A673 (cell line): ENCODE measurements around the gene HMOX1. TPM values are rescaled to one million over a fixed set of nuclear protein-coding genes. Genes with fewer than 3 reads are reported as not detected.
A peak's percentile ranks its signal among the peaks of the same experiment; 100 is the strongest.

Source experiments
- Bru-seq: library from RNA; stranded (reverse); fragments of 400-500 nt; gene quantifications from one replicate; lab custom pipeline; 2021; lab: Mats Ljungman, UMichigan
- BruChase-seq, 2 experiments: library from RNA; stranded (reverse); fragments of 400-500 nt; gene quantifications; one replicate each; lab custom pipeline; 2021; lab: Mats Ljungman, UMichigan
- BruUV-seq: library from RNA; stranded (reverse); fragments of 400-500 nt; replicated peaks from 2 replicates; lab custom pipeline; 2021; lab: Mats Ljungman, UMichigan
- CTCF ChIA-PET: fragments of 300-600 bp; sonication (Branson Sonifier 250); formaldehyde crosslinking; loops from one replicate; lab custom pipeline; 2022; ENCODE audit warnings: antibody characterized with exemption; lab: Charles Lee
- POLR2A ChIA-PET: fragments of 300-600 bp; sonication (Branson Sonifier 250); formaldehyde crosslinking; loops from one replicate; lab custom pipeline; 2022; ENCODE audit warnings: antibody characterized with exemption; ENCODE audit not compliant: low non-redundant PET; lab: Charles Lee
- DNase-seq: peaks from one replicate; pipeline ENCODE4 v3.0.0-alpha.2; 2015; ENCODE audit warnings: low spot score
- H3K27ac ChIP-seq: fragments of 200-600 bp; sonication (generic); 2 replicates; pipeline ENCODE4 v1.5.1; 2016; ENCODE audit warnings: mixed run types, low read depth, mild to moderate bottlenecking, mixed read lengths, antibody characterized with exemption, low read length; ENCODE audit not compliant: poor library complexity, severe bottlenecking
- H3K27me3 ChIP-seq: fragments of 200-600 bp; sonication (generic); replicated peaks from 2 replicates; pipeline ENCODE4 v1.6.1; 2017; ENCODE audit warnings: mixed run types, low read depth, mild to moderate bottlenecking, mixed read lengths, antibody characterized with exemption, low read length; ENCODE audit not compliant: insufficient read depth, poor library complexity
- H3K36me3 ChIP-seq: fragments of 200-600 bp; sonication (generic); 2 replicates; pipeline ENCODE4 v1.6.1; 2016; ENCODE audit warnings: mixed run types, mild to moderate bottlenecking, mixed read lengths, antibody characterized with exemption, low read length; ENCODE audit not compliant: insufficient read depth, poor library complexity, severe bottlenecking
- H3K4me1 ChIP-seq: fragments of 200-600 bp; sonication (generic); 2 replicates; pipeline ENCODE4 v1.6.1; 2017; ENCODE audit warnings: mixed run types, mild to moderate bottlenecking, mixed read lengths, antibody characterized with exemption, low read length; ENCODE audit not compliant: insufficient read depth, poor library complexity, severe bottlenecking
- H3K4me3 ChIP-seq: fragments of 200-600 bp; sonication (generic); 2 replicates; pipeline ENCODE4 v1.5.1; 2016; ENCODE audit warnings: low read depth, mixed run types, mild to moderate bottlenecking, mixed read lengths, low read length; ENCODE audit not compliant: poor library complexity, severe bottlenecking
- H3K9me3 ChIP-seq: fragments of 200-600 bp; sonication (generic); 2 replicates; pipeline ENCODE4 v1.6.1; 2016; ENCODE audit warnings: mixed run types, low read depth, mild to moderate bottlenecking, mixed read lengths, antibody characterized with exemption, low read length; ENCODE audit not compliant: poor library complexity, severe bottlenecking
- EZH2 ChIP-seq: fragments of 200-600 bp; sonication (generic); IDR thresholded peaks from 2 replicates; pipeline ENCODE4 v1.6.1; 2017; ENCODE audit warnings: borderline replicate concordance, low read depth, mild to moderate bottlenecking, mixed read lengths, antibody characterized with exemption, low read length; ENCODE audit not compliant: poor library complexity, severe bottlenecking
- intact Hi-C: fragments of 100-400 bp; cut with micrococcal nuclease; formaldehyde crosslinking; loops from one replicate; pipeline ENCODE4 v1.10.0; 2022; ENCODE audit not compliant: unreplicated experiment
- long read RNA-seq: library from polyadenylated mRNA; stranded (forward); transcript quantifications from one replicate; pipeline ENCODE4 v2.0.0, GENCODE V29; 2022
- total RNA-seq: library from RNA; stranded (reverse); gene quantifications from 2 replicates; pipeline ENCODE4 v1.2.3, GENCODE V29; 2021
- TF ChIP-seq, protein P1 (sequence below): fragments of 300-800, 200-600 bp; sonication (generic); conservative IDR thresholded peaks from 2 replicates; pipeline ENCODE4 v1.5.1; 2017; ENCODE audit warnings: low read depth, mild to moderate bottlenecking, antibody characterized with exemption, low read length, moderate library complexity, mixed read lengths

The HMOX1 gene, protein sequence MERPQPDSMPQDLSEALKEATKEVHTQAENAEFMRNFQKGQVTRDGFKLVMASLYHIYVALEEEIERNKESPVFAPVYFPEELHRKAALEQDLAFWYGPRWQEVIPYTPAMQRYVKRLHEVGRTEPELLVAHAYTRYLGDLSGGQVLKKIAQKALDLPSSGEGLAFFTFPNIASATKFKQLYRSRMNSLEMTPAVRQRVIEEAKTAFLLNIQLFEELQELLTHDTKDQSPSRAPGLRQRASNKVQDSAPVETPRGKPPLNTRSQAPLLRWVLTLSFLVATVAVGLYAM
- total RNA-seq: 2.5 and 2.8 TPM in 2 replicates
- Bru-seq, nascent RNA: percentile 34 among the genes with signal in this experiment
- BruChase-seq, experiment 1, labeled RNA remaining after a 2-hour chase: percentile 35 among the genes with signal in this experiment
- percentile 30 among the genes with signal in this experiment for BruChase-seq, experiment 2, labeled RNA remaining after a 6-hour chase
- long read RNA-seq, partial matches to known transcripts: 0 of 3 reads
- long read RNA-seq, other reads (novel, unspliced or antisense): 0 of 3 reads

DNA sequence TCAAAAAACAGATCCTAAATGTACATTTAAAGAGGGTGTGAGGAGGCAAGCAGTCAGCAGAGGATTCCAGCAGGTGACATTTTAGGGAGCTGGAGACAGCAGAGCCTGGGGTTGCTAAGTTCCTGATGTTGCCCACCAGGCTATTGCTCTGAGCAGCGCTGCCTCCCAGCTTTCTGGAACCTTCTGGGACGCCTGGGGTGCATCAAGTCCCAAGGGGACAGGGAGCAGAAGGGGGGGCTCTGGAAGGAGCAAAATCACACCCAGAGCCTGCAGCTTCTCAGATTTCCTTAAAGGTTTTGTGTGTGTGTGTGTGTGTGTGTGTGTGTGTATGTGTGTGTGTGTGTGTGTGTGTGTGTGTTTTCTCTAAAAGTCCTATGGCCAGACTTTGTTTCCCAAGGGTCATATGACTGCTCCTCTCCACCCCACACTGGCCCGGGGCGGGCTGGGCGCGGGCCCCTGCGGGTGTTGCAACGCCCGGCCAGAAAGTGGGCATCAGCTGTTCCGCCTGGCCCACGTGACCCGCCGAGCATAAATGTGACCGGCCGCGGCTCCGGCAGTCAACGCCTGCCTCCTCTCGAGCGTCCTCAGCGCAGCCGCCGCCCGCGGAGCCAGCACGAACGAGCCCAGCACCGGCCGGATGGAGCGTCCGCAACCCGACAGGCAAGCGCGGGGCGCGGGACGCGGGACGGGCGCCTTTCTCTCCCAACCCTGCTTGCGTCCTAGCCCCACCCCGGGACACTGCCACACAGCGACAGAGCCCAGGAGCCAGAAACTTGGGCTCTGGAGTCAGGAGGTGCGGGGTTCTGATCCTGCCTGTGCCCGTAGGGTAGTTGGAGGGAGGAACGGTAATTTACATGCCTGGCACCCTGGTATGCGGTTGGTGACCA is at the start of gene HMOX1:
Gene HMOX1, plus strand, starts transcription at position 560 of the 887 bp plus-strand sequence. Its CDS starts 78 bp downstream, at position 638.
- Histone ChIP-seq H3K27me3 (no peaks in the 10 kb centered on the region), H3K4me3 (peak within 1 kb of the TSS; percentile 42), H3K27ac (no peak within 1 kb of the TSS), H3K9me3 (no peaks in the 10 kb centered on the region), H3K4me1 (peaks cover 21% of the 10 kb centered on the region), H3K36me3 (no peaks in the 10 kb centered on the region)
- CTCF ChIA-PET: no interaction called here
- intact Hi-C loops: no loop called here
- POLR2A ChIA-PET: no interaction called here
- peak; percentile 71 for DNase-seq
- TF ChIP-seq EZH2: no peak
- TF ChIP-seq, protein P1, sequence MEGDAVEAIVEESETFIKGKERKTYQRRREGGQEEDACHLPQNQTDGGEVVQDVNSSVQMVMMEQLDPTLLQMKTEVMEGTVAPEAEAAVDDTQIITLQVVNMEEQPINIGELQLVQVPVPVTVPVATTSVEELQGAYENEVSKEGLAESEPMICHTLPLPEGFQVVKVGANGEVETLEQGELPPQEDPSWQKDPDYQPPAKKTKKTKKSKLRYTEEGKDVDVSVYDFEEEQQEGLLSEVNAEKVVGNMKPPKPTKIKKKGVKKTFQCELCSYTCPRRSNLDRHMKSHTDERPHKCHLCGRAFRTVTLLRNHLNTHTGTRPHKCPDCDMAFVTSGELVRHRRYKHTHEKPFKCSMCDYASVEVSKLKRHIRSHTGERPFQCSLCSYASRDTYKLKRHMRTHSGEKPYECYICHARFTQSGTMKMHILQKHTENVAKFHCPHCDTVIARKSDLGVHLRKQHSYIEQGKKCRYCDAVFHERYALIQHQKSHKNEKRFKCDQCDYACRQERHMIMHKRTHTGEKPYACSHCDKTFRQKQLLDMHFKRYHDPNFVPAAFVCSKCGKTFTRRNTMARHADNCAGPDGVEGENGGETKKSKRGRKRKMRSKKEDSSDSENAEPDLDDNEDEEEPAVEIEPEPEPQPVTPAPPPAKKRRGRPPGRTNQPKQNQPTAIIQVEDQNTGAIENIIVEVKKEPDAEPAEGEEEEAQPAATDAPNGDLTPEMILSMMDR: 0 out of 2 replicates have a peak, but pooled peaks have one; percentile 23
- no TSS peak for BruUV-seq

DNA sequence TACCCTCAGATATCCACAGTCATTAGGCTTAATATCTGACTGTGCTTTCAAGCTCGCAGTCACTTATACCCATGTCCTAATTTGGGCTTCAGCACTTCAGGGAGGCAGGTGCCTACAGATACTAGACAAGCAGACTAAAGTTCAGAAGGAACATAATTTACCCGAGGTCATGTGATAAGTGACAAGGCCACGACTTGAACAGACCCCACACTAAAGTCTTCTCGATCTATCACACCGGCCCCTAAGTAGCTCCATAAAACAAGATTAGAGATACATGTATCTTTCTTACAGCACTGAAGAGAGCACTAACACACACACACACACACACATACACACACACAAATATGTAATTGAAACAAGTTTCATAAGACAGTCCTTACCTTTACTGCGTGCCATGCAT is 48.6 kb upstream of the HMOX1 start:
- H3K27ac ChIP-seq: no peak overlapping the region
- peaks cover 6% of the 10 kb centered on the region for H3K4me1 ChIP-seq
- ChIA-PET POLR2A (no interaction called here), CTCF (no interaction called here)
- peaks cover 5% of the 10 kb centered on the region for H3K36me3 ChIP-seq
- intact Hi-C loops: no loop called here
- no peak overlapping the region for H3K4me3 ChIP-seq
- no peaks in the 10 kb centered on the region for H3K27me3 ChIP-seq
- DNase-seq: no peak
- no TSS peak for BruUV-seq
- no peaks in the 10 kb centered on the region for H3K9me3 ChIP-seq
- TF ChIP-seq EZH2: no peak

DNA sequence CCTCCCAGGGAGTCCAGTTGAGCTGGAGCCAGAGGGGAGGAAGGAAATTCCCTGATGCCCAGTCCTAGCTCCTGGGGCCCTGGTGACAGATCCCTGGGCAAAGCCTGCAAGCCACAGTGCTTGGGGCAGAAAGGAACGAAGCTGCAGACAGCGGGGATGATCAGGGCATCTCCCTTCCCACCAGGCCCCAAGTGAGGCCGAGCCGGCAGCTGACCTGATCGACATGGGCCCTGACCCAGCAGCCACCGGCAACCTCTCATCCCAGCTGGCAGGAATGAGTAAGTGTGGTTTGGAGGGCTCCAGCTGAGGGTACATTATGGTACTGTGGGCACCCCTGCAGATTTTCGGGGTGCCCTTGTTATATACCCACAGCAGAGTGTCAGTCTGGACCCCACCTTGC is 47.7 kb upstream of the HMOX1 start:
- intact Hi-C loops: no loop called here
- no peak overlapping the region for H3K4me3 ChIP-seq
- H3K27me3 ChIP-seq: no peaks in the 10 kb centered on the region
- H3K36me3 ChIP-seq: peaks cover 5% of the 10 kb centered on the region
- TF ChIP-seq, protein P1: no peak
- TF ChIP-seq EZH2: no peak
- H3K4me1 ChIP-seq: peaks cover 6% of the 10 kb centered on the region
- no TSS peak for BruUV-seq
- ChIA-PET POLR2A (no interaction called here), CTCF (no interaction called here)
- no peak for DNase-seq
- H3K27ac ChIP-seq: no peak overlapping the region
- H3K9me3 ChIP-seq: no peaks in the 10 kb centered on the region
